NCI-H524 treated with DMSO at 0.1 percent for 48 hours (cell line): ENCODE data around the gene CDO1.
"Not testable (repeated sequence)": the region's sequence is repeated elsewhere in the genome, so short reads cannot be mapped to it uniquely, and the experiment has no call there.

ENCODE experiments used
- DNase-seq: peaks from one replicate; lab custom pipeline; 2025; lab: John Stamatoyannopoulos, UW

Gene CDO1

DNA sequence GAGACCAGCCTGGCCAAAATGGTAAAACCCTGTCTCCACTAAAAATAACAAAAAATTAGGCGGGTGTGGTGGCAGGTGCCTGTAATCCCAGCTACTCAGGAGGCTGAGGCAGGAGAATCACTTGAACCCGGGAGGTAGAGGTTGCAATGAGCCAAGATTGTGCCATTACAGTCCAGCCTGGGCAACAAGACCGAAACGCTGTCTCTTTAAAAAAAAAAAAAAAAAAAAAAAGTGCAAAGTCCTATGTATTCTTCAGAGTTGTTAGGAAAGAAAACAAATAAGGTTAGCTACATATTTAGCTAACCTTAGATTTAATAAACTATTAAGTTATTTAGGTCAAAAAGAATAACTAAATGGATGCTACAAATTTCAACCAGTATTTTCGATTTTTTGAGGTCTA, 13.5 kb upstream of the CDO1 start:
- no peak for DNase-seq

DNA sequence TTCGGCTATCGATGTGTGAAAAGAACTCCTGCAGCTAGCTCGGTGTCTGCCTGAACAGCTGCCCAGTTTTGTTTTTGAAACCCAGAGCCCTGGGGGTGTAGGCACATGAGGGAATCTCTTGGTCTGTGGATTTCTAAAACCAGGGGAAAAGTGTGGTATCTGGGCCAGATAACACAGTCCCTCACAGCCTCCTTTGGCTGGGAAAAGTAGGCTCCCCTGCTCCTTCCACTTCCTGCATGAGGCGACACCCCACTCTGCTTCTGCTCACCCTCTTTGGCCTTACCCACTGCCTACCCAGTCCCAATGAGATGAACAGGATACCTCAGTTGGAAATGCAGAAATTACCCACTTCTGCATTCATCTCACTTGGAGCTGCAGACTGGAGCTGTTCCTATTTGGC, 9.5 kb upstream of the CDO1 start:
- DNase-seq = no peak

DNA sequence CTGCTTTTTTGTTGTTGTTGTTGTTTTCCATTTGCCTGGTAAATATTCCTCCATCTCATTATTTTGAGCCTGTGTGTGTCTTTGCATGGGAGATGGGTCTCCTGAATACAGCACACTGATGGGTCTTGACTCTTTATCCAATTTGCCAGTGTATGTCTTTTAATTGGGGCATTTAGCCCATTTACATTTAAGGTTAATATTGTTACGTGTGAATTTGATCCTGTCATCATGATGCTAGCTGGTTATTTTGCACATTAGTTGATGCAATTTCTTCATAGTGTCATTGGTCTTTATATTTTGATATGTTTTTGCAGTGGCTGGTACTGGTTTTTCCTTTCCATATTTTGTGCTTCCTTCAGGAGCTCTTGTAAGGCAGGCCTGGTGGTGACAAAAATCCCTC, 8.5 kb upstream of the CDO1 start:
- DNase-seq = not testable (repeated sequence)

DNA sequence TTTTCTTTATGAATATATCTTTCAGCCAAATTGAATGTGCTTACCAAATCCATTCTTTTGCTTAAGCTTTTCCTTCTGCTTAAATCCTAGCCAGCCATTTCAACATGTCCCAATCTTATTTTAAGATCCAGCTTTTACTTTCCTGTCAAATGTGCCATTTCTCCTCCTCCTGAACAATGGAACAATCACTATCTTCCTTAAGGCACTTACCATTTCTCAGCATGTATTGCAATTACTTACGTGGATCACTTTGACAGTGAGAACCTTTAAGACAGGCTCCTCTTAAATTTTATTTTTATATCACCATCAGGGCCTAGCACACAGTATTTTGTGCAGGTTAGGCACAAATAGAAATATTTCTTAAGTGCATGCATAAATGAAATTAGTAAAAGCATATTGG, 4.4 kb upstream of the CDO1 start:
- DNase-seq = no peak

DNA sequence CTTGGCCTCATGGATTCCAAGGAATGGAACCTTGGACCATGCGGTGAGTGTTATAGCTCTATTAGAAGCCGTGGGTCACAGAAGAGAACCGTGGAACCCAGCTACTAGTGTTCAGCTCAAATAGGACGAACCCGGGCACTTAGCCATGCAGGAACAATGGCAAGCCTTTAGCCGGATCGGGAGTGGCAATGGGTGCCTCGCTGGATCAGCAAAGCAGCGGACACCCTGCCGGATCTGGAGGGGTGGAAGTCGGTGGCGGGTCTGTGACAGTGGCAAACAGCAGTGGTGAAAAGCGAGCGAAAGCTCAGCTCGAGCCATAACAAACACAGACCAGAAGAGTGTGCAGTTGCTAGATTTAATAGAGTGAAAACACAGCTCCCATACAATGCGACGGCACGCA, 2.4 kb upstream of the CDO1 start:
- no peak for DNase-seq

DNA sequence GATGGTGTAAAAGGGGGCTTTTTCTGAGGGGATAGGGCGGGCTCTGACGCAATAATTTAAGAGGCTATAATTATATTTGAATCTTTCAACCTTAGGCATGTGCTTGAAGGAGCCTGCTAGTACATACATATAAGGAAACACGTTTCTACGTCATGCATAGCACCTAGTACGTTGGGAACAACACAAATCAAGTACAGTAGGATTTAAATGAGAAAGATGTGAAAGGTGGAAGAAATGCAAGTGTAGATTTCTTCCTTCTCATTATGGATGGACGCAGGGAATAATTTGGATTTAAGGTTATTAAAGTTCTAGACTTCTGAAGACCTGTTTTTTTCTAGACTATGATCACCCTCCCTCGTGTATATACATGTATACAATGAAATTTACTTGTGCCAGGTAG, 927 bp upstream of the CDO1 start:
- no peak for DNase-seq

DNA sequence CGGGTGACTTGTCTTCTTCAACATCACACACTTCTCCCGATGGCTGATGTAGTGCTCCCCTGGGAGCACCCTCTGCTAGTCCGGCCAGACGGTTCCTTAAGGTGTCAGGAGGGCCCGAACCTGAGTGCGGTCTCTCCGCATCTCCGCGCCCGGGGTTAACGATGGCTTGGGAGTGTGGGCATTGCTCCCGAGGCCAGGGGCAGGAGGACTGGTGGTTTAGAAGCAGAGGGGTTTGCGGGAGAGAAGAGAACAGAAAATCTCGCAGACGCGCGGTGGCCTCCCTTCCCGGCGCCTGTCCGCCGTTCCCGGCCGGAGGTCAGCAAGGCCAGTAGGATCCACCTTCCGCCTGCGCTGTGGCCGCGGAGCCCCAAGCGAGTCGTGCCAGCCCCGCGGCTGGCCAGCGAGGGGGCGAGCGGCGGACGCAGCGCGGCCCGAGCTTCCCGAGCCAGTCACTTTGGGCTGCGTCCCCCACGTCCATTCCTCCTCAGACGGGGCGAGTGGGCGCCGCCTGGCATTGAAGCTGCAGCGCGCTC, 700 bp downstream of the CDO1 start:
- no peak for DNase-seq

DNA sequence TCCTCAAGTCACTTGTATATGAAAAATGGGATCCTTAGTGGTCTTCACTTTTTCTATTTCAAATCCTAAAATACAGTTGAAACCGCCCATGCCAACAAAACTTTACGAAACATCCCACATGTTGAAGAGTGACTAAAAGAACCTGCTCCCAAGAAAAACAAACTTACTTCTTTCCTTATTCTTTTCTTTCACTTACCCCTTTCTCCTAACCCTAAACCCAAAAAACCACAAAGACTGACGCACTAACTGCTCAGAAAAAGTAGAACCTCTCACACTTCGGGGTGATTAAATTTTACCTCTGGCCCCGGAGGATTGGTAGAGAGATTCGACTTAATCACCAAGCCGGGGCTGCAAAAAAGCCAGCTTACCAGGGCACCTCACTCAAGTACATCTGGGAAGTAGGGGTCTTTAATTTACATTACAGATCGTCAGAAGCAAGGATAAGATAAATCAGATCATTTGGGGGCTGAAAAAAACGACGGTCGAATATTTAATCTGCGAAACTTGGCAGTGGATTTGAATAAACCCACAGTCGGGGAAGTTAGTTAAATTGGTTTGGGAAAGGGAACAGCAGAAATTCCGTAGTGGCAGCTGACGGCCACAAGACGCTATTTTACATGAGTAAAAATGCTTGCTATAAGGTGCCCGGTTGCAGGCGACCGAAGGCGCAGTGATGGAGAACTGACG, 1.3 kb downstream of the CDO1 start:
- no peak for DNase-seq

DNA sequence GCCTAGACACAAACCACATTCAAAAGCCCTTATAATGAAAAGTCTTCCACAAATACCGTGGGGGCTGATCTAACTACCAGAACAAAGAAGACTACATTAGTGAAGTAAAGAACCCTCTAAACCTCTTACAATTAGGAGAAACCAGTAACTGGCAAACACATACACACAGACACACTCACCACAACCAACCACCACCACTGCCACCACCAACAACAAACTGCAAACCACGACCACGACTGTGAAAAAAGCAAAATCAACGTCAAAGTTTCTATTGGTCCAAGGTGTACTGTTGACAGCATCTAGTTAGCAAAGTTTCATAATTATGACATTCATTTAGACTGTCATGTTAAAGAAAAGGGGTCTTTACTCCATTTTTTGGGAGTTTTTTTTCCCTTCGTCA, 2.7 kb downstream of the CDO1 start:
- DNase-seq = no peak

DNA sequence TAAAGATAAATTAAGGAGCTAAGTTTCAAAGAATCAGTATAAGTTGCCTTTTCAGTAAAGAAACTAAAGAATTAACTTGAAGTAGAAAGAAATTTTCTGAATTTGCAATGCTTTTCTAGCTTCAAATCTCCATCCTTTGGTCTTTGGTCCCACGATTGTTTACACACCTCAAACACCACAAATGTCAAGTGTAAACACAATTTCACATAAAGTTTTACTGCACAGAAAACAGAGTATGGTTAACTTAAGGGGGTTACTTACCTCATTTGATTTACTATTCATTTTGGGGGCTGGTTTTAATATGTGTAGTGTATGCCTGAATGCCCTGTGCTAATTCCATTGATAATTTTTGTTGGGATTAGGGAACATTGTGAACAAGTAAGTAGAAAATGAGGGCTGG, 4.1 kb downstream of the CDO1 start:
- DNase-seq = no peak

DNA sequence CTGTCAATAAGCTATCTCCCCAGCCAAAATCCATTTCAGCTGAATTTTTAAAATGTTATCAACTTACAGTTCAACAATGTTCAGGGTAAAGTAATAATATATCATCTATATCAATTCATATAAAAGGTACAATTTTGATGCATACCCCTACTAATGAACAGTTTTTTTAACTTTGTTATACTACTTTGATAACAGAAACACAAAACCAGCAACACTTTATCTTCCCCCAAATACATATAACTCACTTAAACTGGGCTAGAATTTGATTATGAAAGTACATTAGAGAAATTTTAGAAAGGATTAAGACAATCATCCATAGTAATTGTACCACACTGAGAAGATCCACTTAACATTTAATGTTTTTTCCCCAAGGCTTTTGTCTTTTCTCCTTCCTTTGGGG, 5.1 kb downstream of the CDO1 start:
- DNase-seq = no peak

DNA sequence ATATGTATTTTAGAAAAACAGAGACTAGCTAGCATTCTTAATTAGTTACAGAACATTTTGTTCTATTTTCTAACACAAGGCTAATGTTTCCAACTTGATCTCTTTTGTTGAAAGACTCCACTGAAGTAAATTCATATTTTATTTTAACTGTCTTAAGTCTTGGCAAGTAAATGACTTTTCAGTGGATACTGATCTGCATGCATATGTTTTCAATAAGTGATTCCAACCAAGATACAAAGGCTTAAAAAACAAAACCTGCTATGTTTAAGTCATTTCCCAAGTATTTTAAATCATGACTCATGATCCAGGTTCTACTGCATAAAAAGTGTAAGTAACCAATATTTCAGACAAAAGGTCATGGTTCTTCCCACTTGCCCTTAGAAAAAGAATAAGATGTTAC, 5.7 kb downstream of the CDO1 start:
- DNase-seq = no peak

DNA sequence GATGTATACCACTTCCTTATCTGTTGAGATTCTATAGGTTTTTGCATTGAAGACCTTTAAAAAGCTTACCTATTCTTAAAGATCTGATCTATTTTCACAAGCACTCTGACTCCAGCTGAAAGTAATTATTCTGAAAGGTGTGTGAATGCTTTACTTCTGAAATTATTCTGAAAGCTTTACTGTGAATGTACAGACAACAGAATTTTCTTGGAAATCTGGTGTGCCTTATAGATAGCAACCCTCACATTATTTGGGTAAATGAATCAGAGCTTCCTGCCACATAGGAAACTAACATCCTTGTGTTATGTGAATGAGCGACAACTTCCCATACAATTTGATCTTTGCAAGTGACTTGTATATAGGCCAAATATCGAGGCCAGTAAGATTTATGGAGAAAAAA, 6.5 kb downstream of the CDO1 start:
- DNase-seq = no peak

DNA sequence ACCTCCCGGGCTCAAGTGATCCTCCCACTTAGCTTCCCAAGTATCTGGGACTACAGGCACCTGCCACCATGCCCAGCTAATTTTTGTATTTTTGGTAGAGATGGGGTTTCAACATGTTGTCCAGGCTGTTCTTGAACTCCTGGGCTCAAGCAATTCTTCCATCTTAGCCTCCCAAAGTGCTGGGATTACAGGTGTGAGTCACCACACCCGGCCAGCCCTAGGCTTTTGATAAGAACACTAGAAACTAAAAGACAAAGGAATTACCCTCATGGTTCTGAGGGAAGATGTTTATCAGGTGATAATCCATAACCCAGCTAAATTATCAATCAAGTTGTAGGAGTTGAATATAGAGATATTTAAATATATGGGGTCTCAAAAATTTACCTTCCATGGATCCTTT, 8.4 kb downstream of the CDO1 start:
- not testable (repeated sequence) for DNase-seq

DNA sequence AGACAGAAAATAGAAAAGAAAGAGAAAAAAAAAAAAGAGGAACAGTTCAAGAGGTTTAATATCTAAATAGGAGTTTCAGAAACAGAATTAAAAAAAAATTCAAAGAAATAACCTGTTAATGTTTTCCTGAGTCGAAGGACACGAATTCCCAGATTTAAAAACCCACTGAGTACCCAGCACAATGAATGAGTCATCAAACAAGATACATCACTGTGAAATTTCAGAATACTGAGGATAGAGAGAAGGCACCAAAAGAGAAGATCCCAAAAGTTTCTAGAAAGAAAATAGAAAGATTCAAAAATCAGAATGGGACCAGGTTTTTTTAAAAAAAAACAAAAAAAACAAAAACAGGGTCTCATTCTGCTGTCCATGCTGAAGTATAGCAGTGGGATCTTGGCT, 8.8 kb downstream of the CDO1 start:
- no peak for DNase-seq

DNA sequence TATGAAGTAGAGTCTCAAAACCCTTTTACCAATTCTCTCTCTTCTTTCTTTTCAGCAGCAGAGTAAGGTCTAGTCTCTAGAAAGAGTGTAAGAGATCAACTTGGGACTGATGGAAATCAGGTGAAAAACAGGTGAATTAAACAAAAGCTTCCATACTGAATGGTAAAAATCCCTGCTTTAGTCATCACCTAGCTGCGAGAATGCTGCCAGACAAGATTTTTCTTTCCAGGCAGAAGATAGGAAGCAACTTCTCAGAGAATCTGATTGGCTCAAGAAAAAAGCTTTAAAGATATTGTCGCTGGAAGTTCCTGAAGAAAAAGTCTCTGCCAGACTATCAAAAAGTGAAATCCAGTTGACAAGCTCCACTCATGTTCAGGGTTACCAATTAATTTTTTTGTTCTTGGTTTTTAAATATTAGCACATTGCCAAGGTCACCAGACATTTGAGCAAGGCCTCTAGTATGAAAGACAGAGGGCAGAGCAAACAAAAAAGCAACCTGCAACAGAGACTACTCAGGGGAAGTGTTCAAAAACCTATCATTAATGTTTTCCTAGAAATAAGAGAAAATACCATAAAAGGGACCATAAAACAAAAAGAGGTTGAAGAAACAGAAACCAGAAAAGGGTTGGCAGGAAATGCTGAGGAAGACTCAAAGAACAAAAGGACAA, 9.3 kb downstream of the CDO1 start:
- DNase-seq = no peak

DNA sequence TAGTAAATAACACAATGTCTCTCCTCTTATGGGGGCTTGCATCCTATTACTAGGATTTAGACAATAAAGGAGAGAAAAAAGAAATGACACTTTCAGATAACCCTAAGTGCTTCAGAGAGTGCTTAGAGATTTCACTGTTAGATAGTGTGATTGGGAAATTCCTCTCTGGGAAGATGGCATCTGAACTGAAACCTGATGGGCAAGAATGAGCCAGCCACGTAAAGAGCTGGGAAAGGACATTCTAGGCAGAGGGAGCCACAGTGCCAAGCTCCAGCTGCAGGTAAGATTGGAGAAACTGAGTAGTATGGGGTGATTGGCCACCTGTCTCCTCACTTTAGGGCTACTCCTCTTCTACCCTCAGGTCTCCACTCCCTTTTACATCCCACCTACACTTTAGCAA, 14.5 kb downstream of the CDO1 start:
- DNase-seq = no peak

DNA sequence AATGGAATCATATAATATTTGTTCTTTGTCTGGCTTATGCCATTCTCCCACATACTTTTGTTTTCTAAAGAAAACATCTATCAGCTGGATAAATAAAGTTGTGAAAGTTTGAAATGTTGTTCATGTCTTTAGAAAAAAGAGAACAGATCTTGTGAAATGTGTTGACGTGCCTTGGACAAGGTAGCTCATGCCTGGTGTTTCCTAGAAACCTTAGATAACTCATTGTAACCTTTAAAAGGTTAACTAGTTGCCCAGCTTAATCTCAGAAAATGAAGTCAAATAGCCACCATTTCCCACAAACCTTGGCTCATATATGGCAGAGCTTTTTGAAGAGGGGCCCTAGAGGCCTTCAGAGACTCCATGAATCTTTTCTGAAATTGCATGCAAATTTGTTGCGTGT, 15.3 kb downstream of the CDO1 start:
- no peak for DNase-seq

DNA sequence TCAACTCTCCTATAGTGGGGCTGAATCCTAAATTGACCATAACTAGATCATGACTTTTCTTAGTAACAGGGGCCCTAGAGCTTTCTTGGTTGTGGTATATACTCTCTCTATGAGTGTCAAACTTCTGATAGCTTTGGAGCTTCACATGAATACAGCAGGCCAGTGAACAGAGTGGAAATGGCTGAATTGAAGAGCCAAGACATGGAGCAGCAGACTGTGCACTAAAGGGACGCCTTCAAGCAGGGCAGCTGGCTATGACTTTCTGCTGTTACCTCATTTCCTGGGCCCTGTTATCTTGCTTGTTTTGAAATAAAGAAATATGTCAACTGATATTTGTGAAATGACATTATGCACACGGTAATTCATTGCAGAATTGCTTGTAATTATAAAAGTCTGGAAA, 16.4 kb downstream of the CDO1 start:
- DNase-seq = no peak

DNA sequence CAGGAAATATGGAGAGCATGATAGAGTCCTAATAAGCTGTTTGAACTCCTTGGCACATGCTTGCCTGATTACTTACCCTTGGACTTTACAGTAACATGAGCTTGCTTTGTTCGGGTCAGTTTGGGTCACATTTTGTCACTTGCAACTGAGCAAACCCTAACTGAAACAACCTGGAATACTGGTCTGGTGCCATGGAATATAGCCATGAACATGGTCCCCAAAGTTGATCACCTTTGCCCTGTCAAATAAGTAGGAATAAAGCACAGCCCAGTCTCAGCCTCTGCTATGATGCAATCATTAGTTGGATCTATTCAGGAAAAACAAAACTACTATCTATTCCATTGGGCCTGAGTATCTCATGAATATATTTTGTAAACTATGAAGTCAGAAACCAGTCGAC, 18.2 kb downstream of the CDO1 start:
- DNase-seq = no peak

DNA sequence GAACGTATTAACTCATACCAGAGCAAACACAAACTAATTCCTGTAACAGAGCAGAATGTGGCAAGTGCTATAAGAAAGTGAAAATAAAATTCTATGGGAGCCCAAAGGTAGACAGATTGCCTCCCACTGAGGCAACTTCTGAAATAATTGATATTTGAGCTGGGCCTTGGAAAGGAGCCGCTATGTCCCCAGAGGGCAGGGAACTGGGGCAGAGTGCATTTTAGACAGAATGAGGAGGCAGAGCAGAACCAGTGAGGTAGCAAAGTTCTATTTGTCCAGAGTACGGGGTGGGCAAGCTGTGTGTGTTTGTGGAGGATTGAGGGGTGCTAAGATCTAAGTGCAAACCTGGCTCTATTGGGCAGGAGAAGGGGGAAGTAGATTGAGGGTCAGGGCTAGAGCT, 19.8 kb downstream of the CDO1 start:
- DNase-seq = no peak

DNA sequence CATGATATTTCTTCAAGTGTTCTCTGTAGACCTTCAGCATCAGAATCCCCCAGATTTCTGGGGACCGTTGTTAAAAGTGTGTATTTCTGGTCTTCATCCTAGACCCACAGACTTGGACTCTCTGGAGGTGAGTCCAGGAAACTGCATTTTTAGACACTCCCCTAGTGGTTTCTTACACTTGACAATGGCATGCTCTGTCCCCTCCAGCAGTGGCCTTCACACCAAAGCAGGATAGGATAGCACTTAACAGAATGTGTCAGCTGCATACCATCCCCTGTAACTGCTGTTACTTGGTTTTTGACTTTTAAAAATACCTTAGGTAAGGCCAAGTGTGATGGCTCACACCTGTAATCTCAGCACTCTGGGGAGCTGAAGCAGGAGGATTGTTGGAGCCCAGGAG, 20.8 kb downstream of the CDO1 start:
- no peak for DNase-seq

DNA sequence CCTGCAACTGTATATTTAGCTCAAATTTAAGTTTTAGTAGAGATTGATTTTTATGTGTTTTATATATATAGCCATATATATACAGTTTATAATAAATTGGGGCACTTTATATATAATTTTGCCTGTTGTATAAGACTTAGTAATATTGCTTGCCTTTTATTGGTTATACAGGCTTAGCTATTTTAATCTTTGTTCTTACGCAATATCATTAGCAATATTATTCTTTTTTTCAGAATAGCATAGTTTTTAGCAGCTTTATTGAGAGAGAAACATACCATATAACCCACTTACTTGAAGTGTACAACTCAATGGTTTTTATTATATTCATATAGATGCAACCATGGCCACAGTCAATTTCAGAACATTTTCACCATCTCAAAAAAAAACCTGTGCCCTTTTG, 28.0 kb downstream of the CDO1 start:
- DNase-seq = no peak

DNA sequence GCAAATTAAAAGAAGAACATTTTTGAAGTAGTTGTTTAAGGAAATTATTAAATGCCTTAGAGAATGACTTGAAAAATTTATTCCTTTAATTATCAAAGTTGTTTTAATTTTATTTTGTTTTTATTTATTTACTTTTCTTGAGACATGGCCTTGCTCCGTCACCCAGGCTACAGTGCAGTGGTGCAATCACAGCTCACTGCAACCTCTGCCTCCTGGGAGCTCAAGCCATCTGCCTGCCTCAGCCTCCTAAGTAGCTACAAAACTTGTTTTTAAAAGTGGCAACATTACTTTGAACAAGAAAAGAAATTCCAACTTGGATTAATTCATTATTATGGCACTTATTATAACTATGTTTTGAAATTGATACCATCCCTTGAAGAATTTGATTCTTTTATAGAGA, 29.0 kb downstream of the CDO1 start:
- DNase-seq = no peak
